Measurements from ENCODE around the gene CERS4.
"Not testable (repeated sequence)": the region's sequence is repeated elsewhere in the genome, so short reads cannot be mapped to it uniquely, and the experiment has no call there.

Gene CERS4

GRCh38 chr19:8269724-8270123 is 60.6 kb downstream of the CERS4 start:
- DNase-seq, result no peak

DNA sequence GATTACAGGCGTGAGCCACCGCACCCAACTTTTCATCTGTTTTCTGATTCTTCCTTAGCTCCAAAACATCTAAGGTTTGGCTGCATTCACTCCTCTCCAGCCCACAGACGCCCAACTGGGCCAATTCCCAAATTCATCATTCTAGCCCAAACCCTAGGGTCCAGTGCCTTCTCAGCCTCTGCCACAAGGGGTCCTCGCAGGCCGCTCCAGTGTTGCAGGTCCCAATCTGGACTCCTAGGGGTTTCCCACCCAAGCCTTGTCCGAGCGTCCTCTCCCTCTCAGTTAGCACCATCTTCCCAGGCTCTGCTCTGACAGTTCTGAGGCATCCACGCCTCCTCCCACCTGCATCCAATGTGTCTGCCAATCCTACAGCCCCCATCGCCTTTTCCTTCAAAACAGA is 67.3 kb downstream of the CERS4 start:
- not testable (repeated sequence) for DNase-seq

- not testable (repeated sequence) for DNase-seq
Observed at GRCh38 chr19:8291337-8291736, 82.2 kb downstream of the CERS4 start.

GRCh38 chr19:8302357-8302691 is 93.2 kb downstream of the CERS4 start:
- DNase-seq, result peak; percentile 2

DNA sequence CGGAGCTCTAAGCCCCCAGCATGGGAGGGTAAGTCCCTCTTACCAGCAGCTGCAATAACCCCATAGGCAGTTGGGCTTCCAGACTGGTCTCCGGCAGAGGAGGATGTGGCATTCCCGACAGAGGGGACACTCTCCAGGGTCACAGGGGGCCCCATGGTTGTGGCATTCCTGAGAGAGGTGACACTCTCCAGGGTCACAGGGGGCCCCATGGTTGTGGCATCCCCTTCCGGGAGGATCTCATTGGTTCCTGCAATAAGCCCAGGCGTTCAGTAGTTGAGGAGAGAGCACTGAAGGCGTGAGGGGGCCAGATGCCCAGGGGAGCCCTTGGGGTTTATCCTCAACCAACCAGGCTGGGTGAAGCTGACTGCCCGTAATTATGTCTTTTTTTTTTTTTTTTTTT is 93.6 kb downstream of the CERS4 start:
- peak; percentile 1 for DNase-seq

GRCh38 chr19:8304841-8305621 is 95.9 kb downstream of the CERS4 start:
- DNase-seq, result peak; percentile 56

GRCh38 chr19:8305798-8306197 is 96.6 kb downstream of the CERS4 start:
- DNase-seq, result peak; percentile 1

DNA sequence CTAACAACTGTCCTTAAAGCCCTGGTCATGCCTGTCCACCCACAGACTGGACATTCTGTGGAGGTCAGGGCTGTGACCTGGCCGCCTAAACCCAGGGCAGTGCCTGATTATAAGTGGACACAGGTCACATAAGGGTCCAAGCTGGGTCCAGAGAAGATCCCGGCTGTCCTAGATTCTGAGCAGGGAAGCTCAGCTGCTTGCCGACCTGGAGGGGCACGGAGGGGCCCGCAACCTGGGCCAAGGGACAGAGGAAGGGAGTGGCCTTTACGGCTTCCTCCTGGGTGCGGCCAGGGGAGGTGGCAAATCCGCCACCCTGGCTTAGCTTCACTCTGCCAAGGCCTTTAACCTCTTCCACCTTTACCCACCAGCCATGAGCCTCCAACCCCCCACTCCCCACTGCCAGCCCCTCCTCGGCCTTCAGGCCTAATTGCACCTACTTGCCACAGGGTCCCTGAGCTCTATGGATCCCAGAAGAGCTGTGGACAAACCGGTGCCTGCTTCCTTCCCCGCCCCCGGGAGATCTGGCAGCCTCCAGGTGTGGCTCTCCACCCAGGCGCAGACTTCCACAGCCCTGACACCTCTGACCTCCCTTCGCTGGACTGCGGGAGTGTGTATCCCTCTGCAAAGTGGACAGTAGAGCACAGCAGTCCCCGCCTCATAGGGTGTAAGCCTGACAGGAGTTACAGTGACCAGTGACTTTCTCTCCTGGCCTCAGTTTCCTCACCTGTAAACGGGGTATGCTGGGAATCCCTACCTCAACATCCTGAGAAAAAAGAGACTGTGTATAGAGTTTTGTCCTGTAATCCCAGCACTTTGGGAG is 97.3 kb downstream of the CERS4 start:
- peak; percentile 7 for DNase-seq

DNA sequence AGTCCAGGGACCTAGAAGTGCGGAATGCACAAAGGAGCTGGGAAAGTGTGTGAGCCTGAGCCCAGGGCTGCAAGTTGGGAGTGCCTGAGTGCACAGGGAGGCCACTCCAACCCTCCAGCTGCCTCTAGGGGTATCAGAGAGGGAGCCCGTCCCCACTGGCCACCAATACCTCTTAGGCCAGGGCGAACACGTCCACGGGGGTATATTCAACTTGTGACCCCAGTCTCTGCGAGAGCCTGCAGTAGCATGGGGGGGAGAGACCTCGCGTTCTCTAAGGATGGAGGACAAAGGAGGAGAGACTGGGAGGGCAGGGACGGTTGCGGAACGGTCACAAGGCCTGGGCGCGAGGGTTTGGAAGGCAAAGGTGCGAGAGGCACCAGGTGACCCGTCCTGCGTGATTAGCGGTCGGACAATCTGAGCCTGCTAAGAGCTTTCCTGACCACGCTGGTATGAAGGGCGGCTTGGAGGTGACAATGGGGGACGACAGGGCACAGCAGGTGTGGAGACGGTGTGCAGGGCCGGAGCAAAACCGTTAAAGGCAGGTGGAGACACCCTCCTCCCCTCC is 98.3 kb downstream of the CERS4 start:
- no peak for DNase-seq

DNA sequence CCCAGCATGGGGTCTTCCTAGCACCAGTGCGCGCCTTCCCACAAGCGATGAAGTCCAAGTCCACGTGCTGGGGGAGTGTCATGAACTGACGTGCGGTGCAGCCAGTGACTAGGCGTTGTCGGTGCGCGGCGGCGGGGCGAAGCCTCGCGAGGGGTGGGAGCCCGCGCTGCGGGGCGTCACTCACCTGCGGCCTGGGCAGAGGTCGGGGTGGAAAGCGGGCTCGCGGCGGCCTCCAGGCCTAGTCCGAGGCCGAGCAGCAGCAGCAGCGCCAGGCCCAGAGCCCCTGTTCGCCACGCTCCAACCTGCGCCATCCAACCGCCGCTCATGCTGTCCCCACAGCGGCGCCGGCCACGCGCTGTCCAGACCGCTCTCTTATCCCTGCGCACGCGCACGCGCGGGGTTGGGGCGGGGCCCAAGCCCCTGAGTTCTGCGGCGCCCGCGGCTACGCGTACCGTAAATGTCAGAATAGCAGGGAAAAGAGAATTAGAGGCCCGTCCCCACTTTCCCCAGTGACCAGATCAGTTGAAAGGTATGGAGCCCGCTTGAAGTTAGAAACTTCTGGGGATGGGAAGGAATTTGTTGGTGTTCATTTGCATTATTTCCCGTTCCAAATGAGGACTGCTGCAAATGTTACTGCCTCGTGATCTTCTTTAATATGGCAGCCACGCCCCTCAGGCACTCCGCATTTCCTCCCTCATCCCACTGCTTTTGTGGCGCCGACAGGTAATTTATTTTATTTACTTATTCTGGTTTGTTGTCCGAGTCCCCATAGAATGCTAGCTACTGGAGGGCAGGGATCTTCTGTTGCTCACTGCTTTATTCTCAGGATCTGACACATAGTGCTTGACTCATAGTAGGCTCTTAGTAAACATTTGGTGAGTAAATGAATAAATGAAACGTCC is 99.0 kb downstream of the CERS4 start, which contains the start of gene CD320:
Gene CD320, minus strand, starts transcription at position 394 of the 902 bp plus-strand sequence. Its CDS starts 68 bp downstream, at position 326.
- peak; percentile 92 for DNase-seq

DNA sequence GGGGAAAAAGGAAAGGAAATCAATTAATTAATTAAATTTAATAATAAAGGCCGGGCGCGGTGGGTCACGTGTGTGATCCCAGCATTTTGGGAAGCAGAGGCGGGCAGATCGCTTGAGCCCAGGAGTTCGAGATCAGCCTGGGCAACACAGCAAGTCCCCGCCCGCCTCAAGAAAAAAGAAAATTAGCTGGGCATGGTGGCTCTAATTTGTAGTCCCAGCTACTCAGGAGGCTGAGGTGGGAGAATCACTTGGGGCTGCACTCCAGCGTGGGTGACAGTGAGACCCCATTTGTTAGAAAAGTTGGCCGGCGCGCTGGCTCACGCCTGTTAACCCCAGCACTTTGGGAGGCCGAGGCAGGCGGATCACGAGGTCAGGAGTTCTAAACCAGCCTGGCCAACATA is 99.7 kb downstream of the CERS4 start:
- DNase-seq, result no peak

DNA sequence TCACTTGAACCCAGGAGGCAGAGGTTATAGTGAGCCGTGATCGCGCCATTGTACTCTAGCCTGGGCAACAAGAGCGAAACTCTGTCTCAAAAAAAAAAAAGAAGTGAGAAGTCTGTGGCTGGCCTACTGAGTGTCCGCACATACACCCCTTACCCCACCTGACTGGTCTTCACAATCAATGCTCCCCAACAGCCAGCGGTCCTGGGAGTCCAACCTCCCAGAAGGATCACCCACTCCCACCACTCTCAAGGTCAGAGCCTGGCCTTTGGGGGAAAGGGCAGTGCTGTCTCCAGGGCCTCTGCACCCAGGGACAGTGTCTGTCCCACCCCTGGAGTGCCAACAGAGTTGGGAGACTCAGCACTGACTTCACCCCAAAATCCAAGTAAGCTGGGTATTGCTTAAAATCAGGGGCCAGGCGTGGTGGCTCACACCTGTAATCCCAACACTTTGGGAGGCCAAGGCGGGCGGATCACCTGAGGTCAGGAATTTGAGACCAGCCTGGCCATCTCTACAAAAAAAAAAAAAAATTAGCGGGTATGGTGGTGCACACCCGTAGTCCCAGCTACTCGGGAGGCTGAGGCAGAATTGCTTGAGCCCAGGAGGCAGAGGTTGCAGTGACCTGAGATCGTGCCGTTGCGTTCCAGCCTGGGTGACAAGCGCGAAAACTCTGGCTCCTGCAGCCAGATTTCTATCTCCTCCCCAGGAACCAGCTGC is 101.3 kb downstream of the CERS4 start:
- DNase-seq, result no peak

DNA sequence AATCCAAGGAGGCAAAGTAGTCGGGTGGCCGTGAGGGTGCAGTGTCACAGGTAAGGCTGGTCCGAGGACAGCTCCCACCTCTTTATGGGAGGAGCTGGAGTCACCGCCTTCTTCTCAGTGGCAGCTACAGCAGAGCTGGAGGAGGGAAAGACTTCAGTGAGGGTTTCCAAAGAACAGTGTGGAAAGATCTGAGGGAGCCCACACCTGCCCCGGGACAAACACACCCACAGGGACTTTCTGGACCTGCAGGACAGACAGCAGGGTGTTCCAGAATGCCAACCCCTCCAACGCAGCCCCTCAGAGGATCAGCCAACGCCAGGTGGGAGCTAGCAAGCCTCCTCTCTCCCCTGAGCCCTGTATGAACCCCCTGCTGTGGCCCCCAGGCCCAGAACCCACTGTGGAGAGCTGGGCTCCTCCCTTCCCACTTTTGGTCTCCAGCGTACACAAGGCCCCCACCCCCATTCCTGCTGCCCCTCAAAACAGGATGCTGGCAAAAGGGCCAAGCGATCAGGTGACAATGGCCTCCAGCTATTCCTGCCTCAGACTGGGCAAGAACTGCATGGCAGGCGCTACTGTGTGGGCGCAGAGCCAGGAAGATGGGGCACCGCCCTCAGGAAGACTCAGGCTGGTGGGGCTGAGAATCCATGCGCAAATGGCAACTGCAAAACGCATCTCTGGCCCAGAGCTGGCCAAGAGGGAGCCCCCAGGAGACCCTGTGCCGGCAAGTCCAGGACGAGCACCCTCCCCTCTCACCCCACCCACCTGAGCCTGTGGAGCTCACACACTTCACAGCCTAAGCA is 102.5 kb downstream of the CERS4 start:
- no peak for DNase-seq
